ENCODE results near the gene PRSS8. TPM values are rescaled to one million over a fixed set of nuclear protein-coding genes. Genes with fewer than 3 reads are reported as not detected.
A peak's percentile ranks its signal among the peaks of the same experiment; 100 is the strongest.
"Not testable (repeated sequence)": the region's sequence is repeated elsewhere in the genome, so short reads cannot be mapped to it uniquely, and the experiment has no call there.

The PRSS8 gene
- total and polyA plus RNA-seq, 3 donors from 2014 or later, result 0.74 to 1.5 (median 0.79) TPM

GRCh38 chr16:31145398-31145990 is 10.0 kb upstream of the PRSS8 start:
- 73 to 76% methylated on average over 8 to 12 of the region's 12 CpGs for WGBS, 2 donors
- Histone ChIP-seq H3K4me3 (no peak overlapping the region), H3K36me3 (ENCODE audit: low read depth, missing control alignments) (no peaks in the 10 kb centered on the region), H3K27me3 (no peaks in the 10 kb centered on the region), H3K4me1 (peaks cover 10% of the 10 kb centered on the region), H3K9me3 (no peaks in the 10 kb centered on the region), H3K27ac (no peak overlapping the region)
- TF ChIP-seq POLR2A (IDR thresholded peaks at IDR 0.05), result no peak
- TF ChIP-seq CTCF (IDR thresholded peaks at IDR 0.05), result no peak
- DNase-seq, result no peak
- intact Hi-C loops (cut with DNase I; ENCODE audit: low total_unique reads), result loop anchor here (10.0 kb wide), 2 partner anchors 61 to 161 kb away; partner anchors contain the start of genes HSD3B7 and PRSS53

- 90 to 97% methylated on average over 5 to 7 of the region's 7 CpGs for WGBS, 2 donors
- H3K4me3 ChIP-seq; DNase-seq; H3K27me3 ChIP-seq; H3K36me3 ChIP-seq (ENCODE audit: low read depth, missing control alignments); H3K9me3 ChIP-seq; H3K27ac ChIP-seq: not testable (repeated sequence)
- intact Hi-C loops (cut with DNase I; ENCODE audit: low total_unique reads), result loop anchor here (10.0 kb wide), 2 partner anchors 60 to 160 kb away; partner anchors contain the start of genes HSD3B7 and PRSS53
- H3K4me1 ChIP-seq, result peaks cover 10% of the 10 kb centered on the region
Measured at GRCh38 chr16:31144418-31144817, 8.9 kb upstream of the PRSS8 start.

GRCh38 chr16:31143694-31144148 is 8.2 kb upstream of the PRSS8 start:
- no peak for TF ChIP-seq POLR2A (IDR thresholded peaks at IDR 0.05)
- TF ChIP-seq CTCF (IDR thresholded peaks at IDR 0.05), result no peak
- Histone ChIP-seq H3K9me3 (no peaks in the 10 kb centered on the region), H3K4me3 (no peak overlapping the region), H3K36me3 (ENCODE audit: low read depth, missing control alignments) (no peaks in the 10 kb centered on the region), H3K4me1 (peaks cover 10% of the 10 kb centered on the region), H3K27ac (no peak overlapping the region), H3K27me3 (no peaks in the 10 kb centered on the region)
- 72 to 81% methylated on average over 3 to 8 of the region's 8 CpGs for WGBS, 2 donors
- intact Hi-C loops (cut with DNase I; ENCODE audit: low total_unique reads), result loop anchor here (10.0 kb wide), 2 partner anchors 59 to 159 kb away; partner anchors contain the start of genes HSD3B7 and PRSS53
- no peak for DNase-seq

- Histone ChIP-seq H3K4me3 (peak overlapping the region; percentile 51 to 52), H3K36me3 (ENCODE audit: low read depth, missing control alignments) (no peaks in the 10 kb centered on the region), H3K4me1 (peaks cover 10% of the 10 kb centered on the region), H3K27me3 (no peaks in the 10 kb centered on the region), H3K9me3 (no peaks in the 10 kb centered on the region), H3K27ac (peak overlapping the region; percentile 6 to 81)
- intact Hi-C loops (cut with DNase I; ENCODE audit: low total_unique reads), result loop anchor here (10.0 kb wide), 2 partner anchors 58 to 158 kb away; partner anchors contain the start of genes HSD3B7 and PRSS53
- TF ChIP-seq CTCF (IDR thresholded peaks at IDR 0.05), result no peak
- 44 to 55% methylated on average over 16 to 21 of the region's 22 CpGs for WGBS, 2 donors
- DNase-seq, result no peak
Measured at GRCh38 chr16:31143011-31143693, 7.6 kb upstream of the PRSS8 start.
